ENCODE results near the gene RFX4. TPM values are rescaled to one million over a fixed set of nuclear protein-coding genes. Genes with fewer than 3 reads are reported as not detected.

RFX4 gene
- total and polyA plus RNA-seq, 2 donors (not counting 3 experiments of a cell fraction or from before 2014, with no cell fraction given), result not detected

- Histone ChIP-seq H3K4me3 (replicated peaks in 1 of 3; ENCODE audit: insufficient read depth in 1 of 3, low read depth in 1 of 3, low read length in 3 of 3) (no peak overlapping the region), H3K79me2 (ENCODE audit: control insufficient read depth, insufficient read depth, low read length) (no peaks in the 10 kb centered on the region), H3K9ac (replicated peaks; ENCODE audit: extremely low read depth, insufficient read depth, low read length) (no peak overlapping the region), H3K4me2 (ENCODE audit: insufficient read depth, low read length) (no peak overlapping the region), H3K9me3 (replicated peaks; ENCODE audit: control insufficient read depth, insufficient read depth, low read length) (no peaks in the 10 kb centered on the region), H4K20me1 (replicated peaks; ENCODE audit: control insufficient read depth, extremely low read depth, insufficient read depth, low read length) (no peaks in the 10 kb centered on the region), H3K27ac (ENCODE audit: insufficient read depth, low read depth, low read length) (no peak overlapping the region), H3K9me1 (replicated peaks; ENCODE audit: control insufficient read depth, extremely low read depth, insufficient read depth, low read length) (peaks cover 2% of the 10 kb centered on the region), H3K27me3 (ENCODE audit: control insufficient read depth in 2 of 2, insufficient read depth in 2 of 2, low read length in 2 of 2) (no peaks in the 10 kb centered on the region), H3K4me1 (ENCODE audit: control insufficient read depth, extremely low read depth, insufficient read depth, low read length) (no peaks in the 10 kb centered on the region), H2AFZ (ENCODE audit: low read depth, low read length) (no peak overlapping the region), H3K36me3 (ENCODE audit: control insufficient read depth in 2 of 2, extremely low read depth in 1 of 2, insufficient read depth in 2 of 2, low read length in 2 of 2) (no peaks in the 10 kb centered on the region)
- CTCF ChIA-PET, result no interaction called here
- no peak for FAIRE-seq
- no peak for DNase-seq (ENCODE audit: low read depth, low spot score)
- BruUV-seq (replicated peaks), result no TSS peak
- intact Hi-C loops (cut with micrococcal nuclease), result no loop called here
- dilution Hi-C loops (cut with MboI; ENCODE audit: extremely low pct_ligation_motif_present, low sequenced_read_pairs), result no loop called here
- POLR2A ChIA-PET, result no interaction called here
- no peak for TF ChIP-seq CTCF (IDR thresholded peaks at IDR 0.05; ENCODE audit: extremely low read depth in 1 of 2, insufficient read depth in 1 of 2, low read depth in 1 of 2, low read length in 2 of 2)
- TF ChIP-seq FOS (IDR thresholded peaks at IDR 0.05; ENCODE audit: borderline replicate concordance, insufficient read depth, low read length), result no peak
- TF ChIP-seq JUN (IDR thresholded peaks at IDR 0.05; ENCODE audit: borderline replicate concordance, insufficient read depth, insufficient read length, low read depth), result no peak
- TF ChIP-seq MYC (IDR thresholded peaks at IDR 0.05; ENCODE audit: low read depth, low read length), result no peak
- no peak for TF ChIP-seq EZH2 (IDR thresholded peaks at IDR 0.05; ENCODE audit: borderline replicate concordance, low read depth, low read length, severe bottlenecking)
- TF ChIP-seq POLR2AphosphoS5 (IDR thresholded peaks at IDR 0.05; ENCODE audit: insufficient read depth, low read depth, low read length), result no peak
- TF ChIP-seq MAX (IDR thresholded peaks at IDR 0.05; ENCODE audit: insufficient read depth, insufficient read length), result no peak
- no peak for TF ChIP-seq POLR2A (IDR thresholded peaks at IDR 0.05; ENCODE audit: low read depth, low read length)
- TF ChIP-seq GATA2 (IDR thresholded peaks at IDR 0.05; ENCODE audit: insufficient read depth, insufficient read length, low read depth, low read length), result no peak
These were observed 80.6 kb downstream of the RFX4 start for GRCh38 chr12:106663385-106663784.

All from endothelial cell of umbilical vein (primary cell).